ENCODE measurements around the gene LRRC71. TPM values are rescaled to one million over a fixed set of nuclear protein-coding genes. Genes with fewer than 3 reads are reported as not detected.

Gene LRRC71
- total RNA-seq, 1 donor from 2014 or later = 0.14 TPM

- no peak for FAIRE-seq
Observed at GRCh38 chr1:156899956-156900718, 20.3 kb upstream of the LRRC71 start.

GRCh38 chr1:156900896-156901589 lies 19.4 kb upstream of the LRRC71 start:
- Histone ChIP-seq H3K4me3 (ENCODE audit: insufficient read depth, low read depth, low read length) (no peak overlapping the region), H3K79me2 (ENCODE audit: insufficient read depth, low read length) (peaks cover 68% of the 10 kb centered on the region), H3K4me2 (ENCODE audit: low read length) (no peak overlapping the region), H3K9me3 (ENCODE audit: insufficient read depth, low read depth, low read length) (peaks cover 3% of the 10 kb centered on the region), H3K27ac (ENCODE audit: low read depth, low read length) (no peak overlapping the region), H3K4me1 (ENCODE audit: insufficient read depth, low read length) (peaks cover 67% of the 10 kb centered on the region), H3K27me3 (ENCODE audit: insufficient read depth, low read length) (no peaks in the 10 kb centered on the region), H4K20me1 (ENCODE audit: insufficient read depth, low read length) (peaks cover 30% of the 10 kb centered on the region), H2AFZ (ENCODE audit: low read depth, low read length) (no peak overlapping the region), H3K36me3 (ENCODE audit: insufficient read depth, low read length) (no peaks in the 10 kb centered on the region), H3K9ac (ENCODE audit: low read length) (no peak overlapping the region)
- H3K4me3 Mint-ChIP-seq (ENCODE audit: unreplicated experiment) = no peak overlapping the region
- H3K27ac Mint-ChIP-seq (ENCODE audit: unreplicated experiment) = no peak overlapping the region
- TF ChIP-seq EZH2 (IDR thresholded peaks at IDR 0.05; ENCODE audit: insufficient read depth, low read length) = no peak
- no peak for TF ChIP-seq CTCF (IDR thresholded peaks at IDR 0.05; ENCODE audit: insufficient read depth, low read depth, low read length)
- FAIRE-seq = no peak
- peaks cover 55% of the 10 kb centered on the region for H3K4me1 Mint-ChIP-seq (ENCODE audit: low read depth, unreplicated experiment)
- DNase-seq (ENCODE audit: low read depth) = no peak
- H3K9me3 Mint-ChIP-seq (ENCODE audit: unreplicated experiment) = peaks cover 3% of the 10 kb centered on the region
- H3K36me3 Mint-ChIP-seq (ENCODE audit: low read depth, unreplicated experiment) = peaks cover 5% of the 10 kb centered on the region
- H3K27me3 Mint-ChIP-seq (ENCODE audit: low read depth, unreplicated experiment) = peaks cover 11% of the 10 kb centered on the region

More at GRCh38 chr1:156899956-156900718, 20.3 kb upstream of the LRRC71 start:
- Histone ChIP-seq H2AFZ (ENCODE audit: low read depth, low read length) (no peak overlapping the region), H3K4me2 (ENCODE audit: low read length) (peak overlapping the region; percentile 61), H4K20me1 (ENCODE audit: insufficient read depth, low read length) (peaks cover 30% of the 10 kb centered on the region), H3K4me3 (ENCODE audit: insufficient read depth, low read depth, low read length) (no peak overlapping the region), H3K27me3 (ENCODE audit: insufficient read depth, low read length) (no peaks in the 10 kb centered on the region), H3K27ac (ENCODE audit: low read depth, low read length) (no peak overlapping the region), H3K9me3 (ENCODE audit: insufficient read depth, low read depth, low read length) (no peaks in the 10 kb centered on the region), H3K36me3 (ENCODE audit: insufficient read depth, low read length) (no peaks in the 10 kb centered on the region), H3K79me2 (ENCODE audit: insufficient read depth, low read length) (peaks cover 69% of the 10 kb centered on the region), H3K4me1 (ENCODE audit: insufficient read depth, low read length) (peaks cover 74% of the 10 kb centered on the region), H3K9ac (ENCODE audit: low read length) (peak overlapping the region; percentile 33)
- TF ChIP-seq EZH2 (IDR thresholded peaks at IDR 0.05; ENCODE audit: insufficient read depth, low read length) (no peak), CTCF (IDR thresholded peaks at IDR 0.05; ENCODE audit: insufficient read depth, low read depth, low read length) (no peak)
- Mint-ChIP-seq H3K36me3 (ENCODE audit: low read depth, unreplicated experiment) (peaks cover 2% of the 10 kb centered on the region), H3K9me3 (ENCODE audit: unreplicated experiment) (peaks cover 3% of the 10 kb centered on the region), H3K27ac (ENCODE audit: unreplicated experiment) (peak overlapping the region; percentile 18), H3K4me1 (ENCODE audit: low read depth, unreplicated experiment) (peaks cover 57% of the 10 kb centered on the region), H3K4me3 (ENCODE audit: unreplicated experiment) (no peak overlapping the region), H3K27me3 (ENCODE audit: low read depth, unreplicated experiment) (peaks cover 11% of the 10 kb centered on the region)
- DNase-seq (ENCODE audit: low read depth) = peak; percentile 62

DNA sequence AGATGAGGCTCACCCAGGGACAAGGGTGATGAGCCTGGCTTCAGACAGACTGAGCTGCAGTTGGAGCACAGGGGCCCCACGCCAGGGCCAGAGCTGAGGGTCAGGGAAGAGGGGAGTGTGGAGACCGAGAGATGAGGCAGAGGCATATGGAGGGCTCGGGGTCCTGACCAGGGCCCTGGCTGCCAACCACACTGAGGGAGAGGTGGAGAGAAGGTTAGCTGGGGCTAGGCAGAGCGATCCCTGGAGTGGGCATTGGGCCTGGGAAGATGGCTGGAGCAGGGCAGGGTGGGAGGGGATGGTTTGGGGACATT lies 18.9 kb upstream of the LRRC71 start:
- H3K4me1 Mint-ChIP-seq (ENCODE audit: low read depth, unreplicated experiment) = peaks cover 51% of the 10 kb centered on the region
- H3K4me2 ChIP-seq (ENCODE audit: low read length) = no peak overlapping the region
- H3K27me3 ChIP-seq (ENCODE audit: insufficient read depth, low read length) = no peaks in the 10 kb centered on the region
- no peak overlapping the region for H3K27ac Mint-ChIP-seq (ENCODE audit: unreplicated experiment)
- H3K36me3 Mint-ChIP-seq (ENCODE audit: low read depth, unreplicated experiment) = peaks cover 5% of the 10 kb centered on the region
- peaks cover 68% of the 10 kb centered on the region for H3K79me2 ChIP-seq (ENCODE audit: insufficient read depth, low read length)
- H3K4me3 Mint-ChIP-seq (ENCODE audit: unreplicated experiment) = no peak overlapping the region
- H2AFZ ChIP-seq (ENCODE audit: low read depth, low read length) = no peak overlapping the region
- FAIRE-seq (no peak), DNase-seq (ENCODE audit: low read depth) (no peak)
- H3K4me3 ChIP-seq (ENCODE audit: insufficient read depth, low read depth, low read length) = no peak overlapping the region
- TF ChIP-seq CTCF (IDR thresholded peaks at IDR 0.05; ENCODE audit: insufficient read depth, low read depth, low read length) = no peak
- no peak for TF ChIP-seq EZH2 (IDR thresholded peaks at IDR 0.05; ENCODE audit: insufficient read depth, low read length)
- H3K4me1 ChIP-seq (ENCODE audit: insufficient read depth, low read length) = peaks cover 64% of the 10 kb centered on the region
- H4K20me1 ChIP-seq (ENCODE audit: insufficient read depth, low read length) = peaks cover 30% of the 10 kb centered on the region
- H3K9ac ChIP-seq (ENCODE audit: low read length) = no peak overlapping the region
- H3K27ac ChIP-seq (ENCODE audit: low read depth, low read length) = no peak overlapping the region
- H3K27me3 Mint-ChIP-seq (ENCODE audit: low read depth, unreplicated experiment) = peaks cover 11% of the 10 kb centered on the region
- peaks cover 6% of the 10 kb centered on the region for H3K9me3 ChIP-seq (ENCODE audit: insufficient read depth, low read depth, low read length)
- H3K9me3 Mint-ChIP-seq (ENCODE audit: unreplicated experiment) = peaks cover 3% of the 10 kb centered on the region
- H3K36me3 ChIP-seq (ENCODE audit: insufficient read depth, low read length) = no peaks in the 10 kb centered on the region

Measured in astrocyte (in vitro differentiated cells and primary cell).